NCI-H146 (cell line): ENCODE results near the gene MYLK4.
A peak's percentile ranks its signal among the peaks of the same experiment; 100 is the strongest.

Experiments used
- DNase-seq: peaks from one replicate; lab custom pipeline; 2025; lab: John Stamatoyannopoulos, UW

The MYLK4 gene

GRCh38 chr6:2755456-2755855, 4.7 kb upstream of the MYLK4 start:
- no peak for DNase-seq

GRCh38 chr6:2754911-2755310, 4.2 kb upstream of the MYLK4 start:
- no peak for DNase-seq

GRCh38 chr6:2754393-2754792, 3.7 kb upstream of the MYLK4 start:
- DNase-seq: no peak

DNA sequence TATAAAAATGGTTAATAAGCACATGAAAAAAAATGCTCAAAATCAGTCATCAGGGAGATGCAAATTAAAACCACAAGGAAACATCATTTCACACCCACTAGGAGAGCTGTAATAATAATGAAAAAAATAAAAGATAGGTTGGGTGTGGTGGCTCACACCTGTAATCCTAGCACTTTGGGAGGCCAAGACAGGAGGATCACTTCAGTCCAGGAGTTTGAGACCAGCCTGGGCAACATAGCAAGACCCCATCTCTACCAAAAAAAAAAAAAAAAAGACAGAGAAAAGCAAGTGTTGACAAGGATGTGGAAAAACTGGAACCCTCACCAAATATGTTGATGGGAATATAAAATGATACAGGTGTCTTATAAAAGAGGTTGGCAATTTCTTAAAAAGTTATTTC, 3.0 kb upstream of the MYLK4 start:
- no peak for DNase-seq

- DNase-seq: no peak
Measured at GRCh38 chr6:2753110-2753489, 2.4 kb upstream of the MYLK4 start.

GRCh38 chr6:2752477-2753109, 1.9 kb upstream of the MYLK4 start:
- no peak for DNase-seq

- DNase-seq: no peak
Measured at GRCh38 chr6:2751871-2752270, 1.1 kb upstream of the MYLK4 start.

- DNase-seq: peak; percentile 47
Measured at GRCh38 chr6:2749969-2750600, 637 bp downstream of the MYLK4 start.

GRCh38 chr6:2748183-2748582, 2.5 kb downstream of the MYLK4 start:
- no peak for DNase-seq

- no peak for DNase-seq
Measured at GRCh38 chr6:2746557-2747061, 4.1 kb downstream of the MYLK4 start.

GRCh38 chr6:2745246-2745645, 5.5 kb downstream of the MYLK4 start:
- DNase-seq: no peak

GRCh38 chr6:2744778-2745177, 5.9 kb downstream of the MYLK4 start:
- no peak for DNase-seq

DNA sequence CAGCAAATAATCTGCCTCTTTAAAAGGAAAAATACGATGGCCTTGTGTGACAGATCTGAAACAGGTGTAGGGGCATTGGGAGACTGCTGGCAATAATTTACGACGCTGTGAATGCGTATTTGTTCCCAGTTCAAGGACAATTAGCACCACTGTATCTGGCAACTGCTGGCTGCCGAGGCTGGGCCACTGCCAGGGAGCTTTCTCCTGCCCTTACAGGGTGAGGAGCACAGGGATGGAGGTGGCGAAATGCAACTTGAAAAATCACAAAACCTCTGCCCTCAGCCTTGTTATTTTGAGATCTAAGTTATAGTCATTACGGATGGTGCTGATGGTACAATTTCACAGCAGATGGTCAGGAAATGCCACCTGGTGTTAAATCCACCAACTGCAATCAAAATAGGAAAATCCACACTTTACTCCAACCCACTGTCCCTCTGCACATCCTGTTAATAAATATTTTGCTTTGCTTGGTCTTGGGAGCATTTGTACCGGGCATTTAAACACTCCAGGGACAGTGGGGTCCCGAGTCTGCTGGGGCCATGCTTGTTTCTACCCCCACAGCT, 6.4 kb downstream of the MYLK4 start:
- DNase-seq: peak; percentile 7

DNA sequence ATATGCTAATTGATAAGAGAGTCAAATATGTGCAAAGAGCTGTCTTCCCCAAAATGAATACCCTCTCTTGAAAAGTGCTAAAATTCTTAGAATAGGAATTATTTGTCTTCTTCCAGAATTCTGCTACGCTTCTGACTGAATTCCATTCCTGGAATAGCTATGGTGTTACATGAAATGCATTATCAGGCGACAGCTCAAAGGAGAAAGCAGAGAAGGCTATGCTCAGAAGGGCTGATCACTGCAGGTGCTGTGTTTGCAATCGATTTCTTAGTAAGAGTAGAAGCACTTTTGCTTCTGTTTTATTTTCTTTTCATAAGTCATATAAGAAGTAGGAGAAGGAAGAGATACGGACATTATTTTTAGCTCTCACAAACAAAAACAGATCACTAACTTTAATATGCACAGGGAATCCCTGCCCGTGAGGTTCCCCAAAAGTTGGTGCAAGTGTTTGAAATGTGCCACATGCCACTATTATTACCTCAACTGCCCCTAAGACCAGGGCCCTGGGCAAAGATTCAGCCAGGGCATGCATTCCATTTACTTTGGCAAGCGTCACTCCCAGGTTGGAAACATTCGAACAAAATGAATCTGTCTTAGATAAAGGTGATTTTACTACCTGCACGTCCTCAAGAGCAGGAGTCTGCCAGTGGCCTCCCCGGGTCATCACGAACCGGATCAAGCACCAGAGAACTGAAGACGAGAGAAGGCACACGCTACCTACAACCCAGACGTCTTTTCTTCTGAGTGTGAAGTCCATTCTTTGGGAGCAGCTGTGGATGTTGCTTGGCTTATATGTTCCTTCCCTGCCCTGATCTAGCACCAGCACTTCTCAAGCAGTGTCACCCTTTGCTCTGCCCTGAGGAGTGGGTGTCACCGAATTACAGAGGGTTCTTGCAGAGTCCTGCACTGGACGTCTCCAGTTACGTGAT, 7.2 kb downstream of the MYLK4 start:
- DNase-seq: no peak

GRCh38 chr6:2741756-2742155, 9.0 kb downstream of the MYLK4 start:
- no peak for DNase-seq

DNA sequence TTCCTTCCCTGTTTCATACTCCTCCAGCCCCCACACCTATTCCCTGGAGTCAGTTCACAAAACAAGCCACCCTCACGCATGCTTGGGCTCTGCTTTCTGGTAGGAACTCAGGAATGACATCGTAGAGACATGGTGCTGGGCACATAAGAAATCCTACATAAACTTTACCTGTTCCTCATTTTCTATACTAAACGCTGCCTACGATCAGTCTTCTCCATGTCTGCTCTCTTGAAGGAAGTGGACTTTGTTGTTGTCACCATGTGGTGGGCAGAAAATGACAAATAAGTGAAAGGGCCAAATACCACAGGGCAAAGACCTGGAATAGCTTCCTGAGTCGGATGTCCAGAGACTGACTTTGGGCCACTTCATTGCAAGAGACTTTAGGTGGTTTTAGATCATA, 10.1 kb downstream of the MYLK4 start:
- DNase-seq: no peak

- no peak for DNase-seq
Measured at GRCh38 chr6:2739335-2739734, 11.4 kb downstream of the MYLK4 start.

DNA sequence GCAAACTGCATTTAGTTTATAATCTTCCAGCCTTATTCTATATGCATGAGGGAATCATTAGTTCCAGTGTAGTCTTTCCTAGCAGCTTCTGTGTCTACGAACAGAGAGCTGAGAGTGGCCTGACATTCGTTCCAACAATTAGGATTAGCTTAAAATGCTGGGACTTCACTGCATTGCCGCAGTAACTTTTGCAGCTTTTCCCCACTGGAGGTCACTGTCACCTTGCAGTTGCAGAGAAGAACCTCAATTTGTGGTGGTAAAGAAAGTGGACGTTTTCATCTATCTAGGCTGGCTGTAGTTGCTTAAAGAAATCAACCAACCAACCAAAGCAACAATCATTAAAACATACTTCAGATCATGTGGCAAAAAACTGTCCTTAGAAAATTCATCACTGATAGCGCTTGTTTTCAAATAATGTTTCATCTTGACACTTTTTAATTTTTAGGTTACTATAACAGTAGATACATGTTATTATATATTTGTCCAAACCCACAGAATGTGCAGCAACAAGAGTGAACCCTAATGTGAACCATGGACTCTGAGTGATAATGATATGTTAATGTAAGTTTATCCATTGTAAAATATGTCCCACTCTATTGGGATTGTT, 12.2 kb downstream of the MYLK4 start:
- peak; percentile 26 for DNase-seq

DNA sequence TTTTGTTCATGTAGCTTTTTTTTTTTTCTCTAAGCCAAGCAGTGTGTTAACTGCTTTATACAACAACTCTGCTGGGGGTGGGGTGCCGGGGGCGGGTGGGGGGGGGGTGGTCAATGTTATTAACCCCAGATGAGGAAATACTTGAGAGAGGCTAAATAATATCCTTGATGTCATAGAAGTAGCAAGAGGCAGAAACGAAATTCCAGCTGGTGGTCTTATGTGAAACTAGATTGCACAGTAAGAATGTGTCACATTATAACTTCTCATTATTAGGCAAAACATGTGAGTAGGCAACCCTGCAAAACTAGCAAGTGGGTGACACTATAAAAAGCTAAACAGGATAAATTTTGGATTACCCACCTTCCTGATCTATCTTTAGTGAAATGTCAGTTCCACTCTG, 12.8 kb downstream of the MYLK4 start:
- no peak for DNase-seq

GRCh38 chr6:2734488-2735166, 16.1 kb downstream of the MYLK4 start:
- no peak for DNase-seq

DNA sequence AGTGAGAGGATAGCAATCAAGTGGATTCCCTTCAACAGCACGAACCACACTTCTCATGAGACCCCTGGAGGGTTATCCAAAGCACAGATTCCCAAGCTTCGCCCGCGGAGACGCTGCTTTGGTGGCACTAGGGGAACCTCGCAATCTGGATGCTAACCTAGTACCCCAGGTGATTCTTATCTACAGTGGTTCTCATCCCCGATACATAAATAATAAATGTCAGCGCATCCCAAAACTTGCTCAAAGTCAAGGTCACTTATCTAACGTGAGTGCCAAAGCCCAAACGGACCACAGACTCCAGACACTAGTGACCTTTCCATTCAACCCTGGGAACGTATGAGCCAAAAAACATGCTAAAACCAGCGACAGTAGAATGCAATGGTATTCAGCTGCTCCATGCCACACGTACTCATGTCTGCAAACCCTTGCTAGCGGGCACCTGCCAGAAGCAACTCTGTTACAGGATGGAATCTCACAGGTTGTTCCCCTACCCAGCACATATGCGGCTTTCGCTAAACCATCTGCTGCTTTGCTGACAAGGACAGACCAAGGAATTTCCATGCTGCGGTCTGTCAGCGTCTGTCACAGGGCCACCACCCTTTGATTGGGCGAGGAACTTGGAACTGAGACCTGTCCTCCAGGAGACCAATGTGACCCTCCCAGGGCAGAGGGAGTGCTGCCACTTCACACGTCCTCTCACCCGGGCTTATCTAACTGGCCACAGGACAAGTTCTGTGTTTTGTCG, 16.8 kb downstream of the MYLK4 start:
- no peak for DNase-seq
